ENCODE measurements around the gene PIP5KL1.
A peak's percentile ranks its signal among the peaks of the same experiment; 100 is the strongest.

Gene PIP5KL1, protein sequence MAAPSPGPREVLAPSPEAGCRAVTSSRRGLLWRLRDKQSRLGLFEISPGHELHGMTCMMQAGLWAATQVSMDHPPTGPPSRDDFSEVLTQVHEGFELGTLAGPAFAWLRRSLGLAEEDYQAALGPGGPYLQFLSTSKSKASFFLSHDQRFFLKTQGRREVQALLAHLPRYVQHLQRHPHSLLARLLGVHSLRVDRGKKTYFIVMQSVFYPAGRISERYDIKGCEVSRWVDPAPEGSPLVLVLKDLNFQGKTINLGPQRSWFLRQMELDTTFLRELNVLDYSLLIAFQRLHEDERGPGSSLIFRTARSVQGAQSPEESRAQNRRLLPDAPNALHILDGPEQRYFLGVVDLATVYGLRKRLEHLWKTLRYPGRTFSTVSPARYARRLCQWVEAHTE

DNA sequence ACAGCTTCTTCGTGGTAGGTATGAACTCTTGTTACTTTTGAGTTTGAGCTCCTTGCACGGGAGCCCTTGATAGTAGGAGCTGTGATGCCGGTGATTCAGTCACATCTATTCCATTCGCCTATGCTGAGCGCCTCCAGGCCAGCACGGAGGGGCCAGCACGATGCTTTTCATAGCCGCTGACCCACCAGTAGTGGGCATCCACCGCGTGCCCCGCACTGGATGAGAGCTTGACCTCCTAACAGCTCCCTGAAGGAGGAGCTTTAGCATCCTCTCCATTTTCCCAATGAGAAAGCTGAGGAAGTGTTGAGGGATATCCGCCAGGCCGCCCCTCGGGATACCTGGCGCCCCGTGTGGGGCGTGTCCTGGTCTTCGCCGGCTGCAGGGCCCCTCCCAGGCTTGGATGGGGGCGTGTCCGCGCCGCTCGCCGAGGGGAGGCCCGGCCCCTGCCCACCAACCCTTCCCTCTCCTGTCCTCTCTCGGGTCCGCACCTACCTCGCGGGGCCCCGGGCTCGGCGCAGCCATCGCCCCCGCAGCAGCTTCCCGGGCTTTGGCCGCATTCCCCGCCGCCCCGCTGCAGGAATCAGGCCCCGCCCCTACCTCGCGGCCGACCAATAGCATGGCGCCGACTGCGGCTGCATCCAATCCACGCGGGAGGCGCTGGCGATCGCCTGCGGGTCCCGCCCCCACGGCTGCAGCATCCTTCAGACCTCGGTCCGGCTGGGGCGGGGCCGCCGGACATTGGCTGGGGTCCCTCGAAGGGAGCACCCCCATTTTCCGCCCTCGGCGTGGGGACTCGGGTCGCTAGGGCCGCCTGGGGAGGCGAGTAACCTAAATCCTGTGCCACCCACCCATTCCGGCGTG is at the start of gene PIP5KL1:
TSS of gene PIP5KL1 (minus strand) at position 547 of the 861 bp plus-strand sequence. CDS start at position 522, 25 bp downstream.
- H3K4me3 ChIP-seq (ENCODE audit: low read depth, low read length): peak within 1 kb of the TSS; percentile 66
- peak; percentile 88 for DNase-seq (ENCODE audit: low read depth)
- TF ChIP-seq, protein P1, sequence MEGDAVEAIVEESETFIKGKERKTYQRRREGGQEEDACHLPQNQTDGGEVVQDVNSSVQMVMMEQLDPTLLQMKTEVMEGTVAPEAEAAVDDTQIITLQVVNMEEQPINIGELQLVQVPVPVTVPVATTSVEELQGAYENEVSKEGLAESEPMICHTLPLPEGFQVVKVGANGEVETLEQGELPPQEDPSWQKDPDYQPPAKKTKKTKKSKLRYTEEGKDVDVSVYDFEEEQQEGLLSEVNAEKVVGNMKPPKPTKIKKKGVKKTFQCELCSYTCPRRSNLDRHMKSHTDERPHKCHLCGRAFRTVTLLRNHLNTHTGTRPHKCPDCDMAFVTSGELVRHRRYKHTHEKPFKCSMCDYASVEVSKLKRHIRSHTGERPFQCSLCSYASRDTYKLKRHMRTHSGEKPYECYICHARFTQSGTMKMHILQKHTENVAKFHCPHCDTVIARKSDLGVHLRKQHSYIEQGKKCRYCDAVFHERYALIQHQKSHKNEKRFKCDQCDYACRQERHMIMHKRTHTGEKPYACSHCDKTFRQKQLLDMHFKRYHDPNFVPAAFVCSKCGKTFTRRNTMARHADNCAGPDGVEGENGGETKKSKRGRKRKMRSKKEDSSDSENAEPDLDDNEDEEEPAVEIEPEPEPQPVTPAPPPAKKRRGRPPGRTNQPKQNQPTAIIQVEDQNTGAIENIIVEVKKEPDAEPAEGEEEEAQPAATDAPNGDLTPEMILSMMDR (conservative IDR thresholded peaks at IDR 0.05; ENCODE audit: low read depth, low read length): peak; percentile 25

DNA sequence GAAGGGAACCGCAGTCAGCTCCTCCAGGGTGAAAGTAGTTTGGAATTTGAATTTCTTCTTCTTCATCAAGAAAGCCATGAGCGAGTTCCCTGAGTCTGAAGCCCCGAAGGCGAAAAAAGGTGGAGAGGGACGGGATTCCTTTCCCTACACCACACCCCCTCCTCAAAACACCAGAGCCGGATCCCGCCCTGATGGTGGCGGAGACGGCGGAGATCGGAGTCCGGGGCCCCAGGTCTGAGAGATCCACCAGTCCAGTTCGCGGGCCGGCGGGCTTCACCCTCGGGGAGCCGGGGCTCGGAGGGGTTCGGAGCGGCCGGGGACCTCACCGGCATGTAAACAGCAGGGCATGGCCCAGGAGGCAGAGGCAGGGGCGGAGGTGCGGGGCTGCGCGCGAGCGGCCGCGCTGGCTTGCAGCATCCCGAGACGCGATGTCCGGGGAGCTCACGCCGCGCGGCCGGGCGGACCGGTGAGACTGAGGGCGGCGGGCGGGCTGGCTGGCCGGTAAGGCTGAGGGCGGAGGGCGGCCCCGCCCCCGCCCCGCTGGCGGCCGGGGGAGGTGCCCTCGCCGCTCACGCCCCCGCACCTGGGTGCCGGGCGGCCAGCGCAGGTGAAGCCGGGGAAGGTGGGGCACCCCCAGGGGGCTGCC is 49.6 kb upstream of the PIP5KL1 start:
- H3K4me3 ChIP-seq (ENCODE audit: low read depth, low read length): peak overlapping the region; percentile 69
- TF ChIP-seq, protein P1 (conservative IDR thresholded peaks at IDR 0.05; ENCODE audit: low read depth, low read length): no peak
- DNase-seq (ENCODE audit: low read depth): peak; percentile 18

GRCh38 chr9:127979333-127980059 is 48.9 kb upstream of the PIP5KL1 start:
- H3K4me3 ChIP-seq (ENCODE audit: low read depth, low read length): peak overlapping the region; percentile 69
- DNase-seq (ENCODE audit: low read depth): peak; percentile 33
- TF ChIP-seq, protein P1 (conservative IDR thresholded peaks at IDR 0.05; ENCODE audit: low read depth, low read length): no peak

- TF ChIP-seq, protein P1 (conservative IDR thresholded peaks at IDR 0.05; ENCODE audit: low read depth, low read length): no peak
- DNase-seq (ENCODE audit: low read depth): no peak
- peak overlapping the region; percentile 69 for H3K4me3 ChIP-seq (ENCODE audit: low read depth, low read length)
These were observed 48.4 kb upstream of the PIP5KL1 start for GRCh38 chr9:127979015-127979332.

- peak; percentile 93 for DNase-seq (ENCODE audit: low read depth)
- TF ChIP-seq, protein P1 (conservative IDR thresholded peaks at IDR 0.05; ENCODE audit: low read depth, low read length): peak; percentile 11
These were observed 47.5 kb upstream of the PIP5KL1 start for GRCh38 chr9:127977884-127978647.

More at GRCh38 chr9:127977884-127978647, 47.5 kb upstream of the PIP5KL1 start:
- H3K4me3 ChIP-seq (ENCODE audit: low read depth, low read length): peak overlapping the region; percentile 69

Data from choroid plexus epithelial cell (primary cell).